Right lobe of liver (tissue), 4 donors: ENCODE results near the gene B3GAT1.

Source experiments
- CTCF ChIP-seq, 4 donors: fragments of 200-600 bp in 3 of 4; fragments of 450-650 bp in 1 of 4; IDR thresholded peaks; one replicate each; pipeline versions ENCODE4 v1.5.1 to v1.8.0; 2016 to 2022; ENCODE audit warnings: antibody characterized with exemption in 4 of 4, mild to moderate bottlenecking in 2 of 4
- POLR2A ChIP-seq: fragments of 450-650 bp; IDR thresholded peaks from one replicate; pipeline ENCODE4 v1.6.1; 2017; ENCODE audit warnings: antibody characterized with exemption, mild to moderate bottlenecking
- donor health status: DM: no; HTN: no; CAD: no.
- donor health status: DM: no; HTN: no; CAD: no.
- donor health status: DM: no; HTN: yes; CAD: no.

GRCh38 chr11:134349109-134349801 is 62.8 kb downstream of the B3GAT1 start:
- no peak for TF ChIP-seq POLR2A
- TF ChIP-seq CTCF (IDR thresholded peaks at IDR 0.05), result no peak
